HepG2 (cell line): ENCODE measurements around the gene IDH3G. TPM values are rescaled to one million over a fixed set of nuclear protein-coding genes. Genes with fewer than 3 reads are reported as not detected.

Source experiments
- ATAC-seq: fragments of 200-7000 bp; cut with Tn5 transposase; 3 replicates; pipeline ENCODE4 v1.9.1; 2020; ENCODE audit warnings: mild to moderate bottlenecking, moderate library complexity
- BruUV-seq: library from RNA; stranded (reverse); fragments of 400-500 nt; replicated peaks from 2 replicates; lab custom pipeline; 2021; lab: Mats Ljungman, UMichigan
- CTCF ChIA-PET: fragments of 300-600 bp; formaldehyde crosslinking; extraction: SDS; loops from one replicate; lab custom pipeline; 2021; ENCODE audit warnings: low total read pairs, inconsistent platforms, low intra/inter-chr PET ratio; lab: Yijun Ruan, JAX
- POLR2A ChIA-PET: fragments of 350-600 bp; sonication (Branson Sonifier 250); formaldehyde crosslinking; loops from one replicate; lab custom pipeline; 2020; ENCODE audit warnings: antibody characterized with exemption, inconsistent platforms; lab: Yijun Ruan, JAX
- DNase-seq: peaks from one replicate; pipeline ENCODE4 v3.0.0-alpha.2; 2015; ENCODE audit warnings: low spot score
- FAIRE-seq: peaks from 3 replicates; lab custom pipeline; 2011; peaks lifted over from hg19 to GRCh38; lab: Jason Lieb, UNC
- H2AFZ ChIP-seq: one replicate; pipeline ENCODE4 v1.6.1; 2011; ENCODE audit warnings: low read length, inconsistent platforms
- H3K27ac ChIP-seq: fragments of 300-600 bp; 3 replicates; pipeline ENCODE4 v1.8.0; 2011; ENCODE audit warnings: mixed run types, mild to moderate bottlenecking, mixed read lengths, low read length, inconsistent platforms; ENCODE audit not compliant: insufficient read depth; ENCODE audit errors: extremely low read length
- H3K27me3 ChIP-seq, 2 experiments: fragments of 200-600 bp in 1 of 2; 2 replicates in 1 of 2; 3 replicates in 1 of 2; pipeline versions ENCODE4 v1.6.0 to v1.8.0; 2011; ENCODE audit warnings: low read length in 2 of 2, mild to moderate bottlenecking in 2 of 2, moderate library complexity in 2 of 2, inconsistent platforms in 1 of 2; ENCODE audit not compliant: insufficient read depth in 2 of 2, control insufficient read depth in 1 of 2
- H3K36me3 ChIP-seq, 2 experiments: fragments of 200-600 bp in 1 of 2; replicated peaks in 1 of 2; 2 replicates in 1 of 2; 3 replicates in 1 of 2; pipeline versions ENCODE4 v1.5.1 to v1.8.0; 2011; ENCODE audit warnings: low read length in 2 of 2, inconsistent platforms in 1 of 2; ENCODE audit not compliant: insufficient read depth in 2 of 2, control insufficient read depth in 1 of 2
- H3K4me1 ChIP-seq: 2 replicates; pipeline ENCODE4 v1.5.1; 2012; ENCODE audit warnings: low read length, inconsistent platforms; ENCODE audit not compliant: insufficient read depth
- H3K4me2 ChIP-seq: 2 replicates; pipeline ENCODE4 v1.6.0; 2011; ENCODE audit warnings: low read depth, low read length, inconsistent platforms
- H3K4me3 ChIP-seq, 3 experiments: fragments of 200-600 bp in 1 of 3; sonication (generic), shearing (Covaris generic) in 1 of 3; replicated peaks in 1 of 3; 2 replicates each; pipeline ENCODE4 v1.5.1; 2011 to 2016; ENCODE audit warnings: low read length in 3 of 3, inconsistent platforms in 2 of 3, low read depth in 2 of 3, mild to moderate bottlenecking in 2 of 3, control low read depth in 1 of 3, mixed read lengths in 1 of 3; ENCODE audit not compliant: insufficient read depth in 1 of 3
- H3K79me2 ChIP-seq: one replicate; pipeline ENCODE4 v1.6.1; 2011; ENCODE audit warnings: low read length, inconsistent platforms; ENCODE audit not compliant: insufficient read depth
- H3K9ac ChIP-seq: 2 replicates; pipeline ENCODE4 v1.6.0; 2011; ENCODE audit warnings: mild to moderate bottlenecking, low read depth, low read length, inconsistent platforms; ENCODE audit not compliant: insufficient read depth
- H3K9me3 ChIP-seq: 2 replicates; pipeline ENCODE4 v1.5.1; 2012; ENCODE audit warnings: mild to moderate bottlenecking, low read length
- H4K20me1 ChIP-seq: 2 replicates; pipeline ENCODE4 v1.6.0; 2011; ENCODE audit warnings: inconsistent platforms, mild to moderate bottlenecking, low read length, moderate library complexity; ENCODE audit not compliant: insufficient read depth
- HNRNPUL1 ChIP-seq: fragments of 200-400 bp; formaldehyde crosslinking; IDR thresholded peaks from 2 replicates; pipeline ENCODE4 v1.6.1; 2017; ENCODE audit warnings: low read depth, mild to moderate bottlenecking, low read length, moderate library complexity
- NAIF1 ChIP-seq: sonication (generic); formaldehyde crosslinking; IDR thresholded peaks from 2 replicates; pipeline ENCODE4 v1.5.0; 2020; ENCODE audit warnings: mild to moderate bottlenecking, missing genetic modification reagents, borderline replicate concordance
- NFIB ChIP-seq: sonication (generic); formaldehyde crosslinking; IDR thresholded peaks from 2 replicates; pipeline ENCODE4 v1.9.0; 2021; ENCODE audit warnings: missing genetic modification reagents, mild to moderate bottlenecking, borderline replicate concordance
- PAX8 ChIP-seq: sonication (generic); formaldehyde crosslinking; IDR thresholded peaks from 2 replicates; pipeline ENCODE4 v1.8.0; 2022; ENCODE audit warnings: mild to moderate bottlenecking, missing genetic modification reagents, borderline replicate concordance
- PHF8 ChIP-seq: sonication (generic); formaldehyde crosslinking; IDR thresholded peaks from 2 replicates; pipeline ENCODE4 v1.5.0; 2020; ENCODE audit warnings: missing genetic modification reagents
- RARA ChIP-seq: IDR thresholded peaks from 2 replicates; pipeline ENCODE4 v1.6.1; 2016; ENCODE audit warnings: missing genetic modification reagents, missing compliant biosample characterization
- REL ChIP-seq: sonication (generic); formaldehyde crosslinking; conservative IDR thresholded peaks from 2 replicates; pipeline ENCODE4 v1.8.0; 2022; ENCODE audit warnings: mild to moderate bottlenecking, missing genetic modification reagents, moderate library complexity
- SPEN ChIP-seq: sonication (generic); formaldehyde crosslinking; IDR thresholded peaks from 2 replicates; pipeline ENCODE4 v1.5.1; 2020; ENCODE audit warnings: low read depth, mild to moderate bottlenecking, missing genetic modification reagents
- STAG1 ChIP-seq: sonication (generic); formaldehyde crosslinking; IDR thresholded peaks from 2 replicates; pipeline ENCODE4 v1.4.0; 2020; ENCODE audit warnings: missing genetic modification reagents
- THAP7 ChIP-seq: sonication (generic); formaldehyde crosslinking; IDR thresholded peaks from 2 replicates; pipeline ENCODE4 v1.8.1; 2023; ENCODE audit warnings: mild to moderate bottlenecking, missing genetic modification reagents
- TOPORS ChIP-seq: sonication (generic); formaldehyde crosslinking; IDR thresholded peaks from 2 replicates; pipeline ENCODE4 v1.8.0; 2023; ENCODE audit warnings: mild to moderate bottlenecking, missing genetic modification reagents
- ZBTB14 ChIP-seq: sonication (generic); formaldehyde crosslinking; IDR thresholded peaks from 2 replicates; pipeline ENCODE4 v1.4.0; 2020; ENCODE audit warnings: missing genetic modification reagents
- ZBTB37 ChIP-seq: sonication (generic); formaldehyde crosslinking; IDR thresholded peaks from 2 replicates; pipeline ENCODE4 v1.4.0; 2020; ENCODE audit warnings: mild to moderate bottlenecking, missing genetic modification reagents
- ZMAT3 ChIP-seq: sonication (generic); formaldehyde crosslinking; conservative IDR thresholded peaks from 2 replicates; pipeline ENCODE4 v1.7.0; 2021; ENCODE audit warnings: missing genetic modification reagents
- ZNF331 ChIP-seq: sonication (generic); formaldehyde crosslinking; IDR thresholded peaks from 2 replicates; pipeline ENCODE4 v1.4.0; 2020; ENCODE audit warnings: missing genetic modification reagents
- ZNF431 ChIP-seq: sonication (generic); formaldehyde crosslinking; IDR thresholded peaks from 2 replicates; pipeline ENCODE4 v1.9.0; 2022; ENCODE audit warnings: missing genetic modification reagents, low read depth, mild to moderate bottlenecking, borderline replicate concordance
- ZNF44 ChIP-seq: sonication (generic); formaldehyde crosslinking; IDR thresholded peaks from 2 replicates; pipeline ENCODE4 v1.5.1; 2020; ENCODE audit warnings: mild to moderate bottlenecking, missing genetic modification reagents
- ZNF567 ChIP-seq: sonication (generic); formaldehyde crosslinking; IDR thresholded peaks from 2 replicates; pipeline ENCODE4 v1.8.1; 2023; ENCODE audit warnings: mild to moderate bottlenecking, missing genetic modification reagents, borderline replicate concordance
- ZNF781 ChIP-seq: sonication (generic); formaldehyde crosslinking; IDR thresholded peaks from 2 replicates; pipeline ENCODE4 v1.5.1; 2020; ENCODE audit warnings: borderline replicate concordance, mild to moderate bottlenecking, missing genetic modification reagents; ENCODE audit errors: not compliant biosample characterization
- ZSCAN31 ChIP-seq: sonication (generic); formaldehyde crosslinking; IDR thresholded peaks from 2 replicates; pipeline ENCODE4 v1.5.0; 2020; ENCODE audit warnings: low read depth, mild to moderate bottlenecking, missing genetic modification reagents
- WGBS: methylation state at CpG from one replicate; pipeline ENCODE4 v1.1.6; 2017; ENCODE audit warnings: low lambda C conversion rate; 5-methylcytosine and 5-hydroxymethylcytosine counted together
- in situ Hi-C: cut with HindIII; loops from 2 replicates; pipeline ENCODE4 v1.10.0; 2017; ENCODE audit warnings: low pct_unique_long_range_greater_than_20kb; ENCODE audit not compliant: extremely low pct_ligation_motif_present
- intact Hi-C: fragments of 100-400 bp; cut with micrococcal nuclease; formaldehyde crosslinking; loops from one replicate; pipeline ENCODE4 v1.10.0; 2022; ENCODE audit not compliant: unreplicated experiment
- polyA plus RNA-seq, 8 experiments: library from polyadenylated mRNA; depleted of rRNA in 3 of 8; stranded (reverse) in 7 of 8; unstranded in 1 of 8; fragments of >200 nt; fragmentation: Illumina TruSeq in 4 of 8; extraction: Trizol in 4 of 8; gene quantifications; 2 replicates each; pipeline versions ENCODE4 v1.2.1 to v1.2.3, GENCODE V29; 2011 to 2016; ENCODE audit warnings: low read depth in 4 of 8, missing spikeins in 1 of 8, mixed read lengths in 1 of 8; ENCODE audit not compliant: insufficient read depth in 1 of 8
- total RNA-seq, 5 experiments: library from RNA; depleted of rRNA; stranded (reverse); fragments of >200 nt; fragmentation: Illumina TruSeq; extraction: Trizol; gene quantifications; 2 replicates each; pipeline ENCODE4 v1.2.3, GENCODE V29; 2016; ENCODE audit warnings: low read depth in 1 of 5

Gene IDH3G
- total and polyA plus RNA-seq, 2 of the 13 experiments (the other 11 are each of a cell fraction or from before 2014, with no cell fraction given), result 18.7 to 35.5 TPM

- FAIRE-seq (no peak), ATAC-seq (no peak)
- ChIA-PET CTCF (no interaction called here), POLR2A (no interaction called here)
- Histone ChIP-seq H3K4me3 (no peak overlapping the region), H3K27ac (no peak overlapping the region), H3K4me1 (peaks cover 9% of the 10 kb centered on the region; the same call in 1 of the 2 replicates), H3K9me3 (no peaks in the 10 kb centered on the region), H2AFZ (no peak overlapping the region), H3K27me3 (no peaks in the 10 kb centered on the region), H4K20me1 (no peaks in the 10 kb centered on the region), H3K4me2 (no peak overlapping the region), H3K36me3 (no peaks in the 10 kb centered on the region), H3K9ac (no peak overlapping the region), H3K79me2 (no peaks in the 10 kb centered on the region)
- in situ Hi-C loops, result no loop called here
- WGBS, result 100% methylated on average over 3 of the region's 18 CpGs
- intact Hi-C loops, result no loop called here
- TF ChIP-seq ZSCAN31 (CRISPR knock-in tag), result no peak
- TF ChIP-seq RARA, result no peak
- no peak for TF ChIP-seq ZBTB14 (CRISPR knock-in tag)
- TF ChIP-seq ZNF567 (CRISPR knock-in tag), result no peak
- no peak for TF ChIP-seq PAX8 (CRISPR knock-in tag)
- TF ChIP-seq TOPORS, result no peak
- TF ChIP-seq HNRNPUL1, result no peak
- no peak for TF ChIP-seq ZNF331
- TF ChIP-seq ZNF781 (CRISPR knock-in tag), result no peak
- no peak for TF ChIP-seq THAP7
- TF ChIP-seq ZBTB37 (CRISPR knock-in tag), result no peak
- TF ChIP-seq ZNF44 (CRISPR knock-in tag), result no peak
- TF ChIP-seq NFIB (CRISPR knock-in tag), result no peak
- TF ChIP-seq PHF8, result no peak
- no peak for TF ChIP-seq ZNF431 (CRISPR knock-in tag)
- TF ChIP-seq STAG1 (CRISPR knock-in tag), result no peak
- TF ChIP-seq SPEN (CRISPR knock-in tag), result no peak
- no peak for TF ChIP-seq ZMAT3 (CRISPR knock-in tag)
- no peak for TF ChIP-seq NAIF1
- TF ChIP-seq REL (CRISPR knock-in tag), result no peak
- TF ChIP-seq, all 625 proteins: peak for 0
- no TSS peak for BruUV-seq
- DNase-seq, result no peak
These were observed 23.4 kb downstream of the IDH3G start for GRCh38 chrX:153770601-153771414.
